ENCODE results near the gene ACAD9.
A peak's percentile ranks its signal among the peaks of the same experiment; 100 is the strongest.

GRCh38 chr3:128863560-128863959 is 15.9 kb upstream of the ACAD9 start:
- TF ChIP-seq, protein P1, sequence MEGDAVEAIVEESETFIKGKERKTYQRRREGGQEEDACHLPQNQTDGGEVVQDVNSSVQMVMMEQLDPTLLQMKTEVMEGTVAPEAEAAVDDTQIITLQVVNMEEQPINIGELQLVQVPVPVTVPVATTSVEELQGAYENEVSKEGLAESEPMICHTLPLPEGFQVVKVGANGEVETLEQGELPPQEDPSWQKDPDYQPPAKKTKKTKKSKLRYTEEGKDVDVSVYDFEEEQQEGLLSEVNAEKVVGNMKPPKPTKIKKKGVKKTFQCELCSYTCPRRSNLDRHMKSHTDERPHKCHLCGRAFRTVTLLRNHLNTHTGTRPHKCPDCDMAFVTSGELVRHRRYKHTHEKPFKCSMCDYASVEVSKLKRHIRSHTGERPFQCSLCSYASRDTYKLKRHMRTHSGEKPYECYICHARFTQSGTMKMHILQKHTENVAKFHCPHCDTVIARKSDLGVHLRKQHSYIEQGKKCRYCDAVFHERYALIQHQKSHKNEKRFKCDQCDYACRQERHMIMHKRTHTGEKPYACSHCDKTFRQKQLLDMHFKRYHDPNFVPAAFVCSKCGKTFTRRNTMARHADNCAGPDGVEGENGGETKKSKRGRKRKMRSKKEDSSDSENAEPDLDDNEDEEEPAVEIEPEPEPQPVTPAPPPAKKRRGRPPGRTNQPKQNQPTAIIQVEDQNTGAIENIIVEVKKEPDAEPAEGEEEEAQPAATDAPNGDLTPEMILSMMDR (conservative IDR thresholded peaks at IDR 0.05; ENCODE audit: low read length) = peak; percentile 67
- TF ChIP-seq EZH2phosphoT487 (IDR thresholded peaks at IDR 0.05; ENCODE audit: borderline replicate concordance, low read depth, low read length) = no peak

Data from OCI-LY7 (cell line).